CD4-positive, alpha-beta T cell treated with Interleukin-1 beta for 1 hour (primary cell): Measurements from ENCODE around the gene PLA2G15.

ENCODE experiments used
- DNase-seq, 2 donors: peaks; one replicate each; pipeline ENCODE4 v3.0.0-alpha.2; 2020 to 2022

The PLA2G15 gene

DNA sequence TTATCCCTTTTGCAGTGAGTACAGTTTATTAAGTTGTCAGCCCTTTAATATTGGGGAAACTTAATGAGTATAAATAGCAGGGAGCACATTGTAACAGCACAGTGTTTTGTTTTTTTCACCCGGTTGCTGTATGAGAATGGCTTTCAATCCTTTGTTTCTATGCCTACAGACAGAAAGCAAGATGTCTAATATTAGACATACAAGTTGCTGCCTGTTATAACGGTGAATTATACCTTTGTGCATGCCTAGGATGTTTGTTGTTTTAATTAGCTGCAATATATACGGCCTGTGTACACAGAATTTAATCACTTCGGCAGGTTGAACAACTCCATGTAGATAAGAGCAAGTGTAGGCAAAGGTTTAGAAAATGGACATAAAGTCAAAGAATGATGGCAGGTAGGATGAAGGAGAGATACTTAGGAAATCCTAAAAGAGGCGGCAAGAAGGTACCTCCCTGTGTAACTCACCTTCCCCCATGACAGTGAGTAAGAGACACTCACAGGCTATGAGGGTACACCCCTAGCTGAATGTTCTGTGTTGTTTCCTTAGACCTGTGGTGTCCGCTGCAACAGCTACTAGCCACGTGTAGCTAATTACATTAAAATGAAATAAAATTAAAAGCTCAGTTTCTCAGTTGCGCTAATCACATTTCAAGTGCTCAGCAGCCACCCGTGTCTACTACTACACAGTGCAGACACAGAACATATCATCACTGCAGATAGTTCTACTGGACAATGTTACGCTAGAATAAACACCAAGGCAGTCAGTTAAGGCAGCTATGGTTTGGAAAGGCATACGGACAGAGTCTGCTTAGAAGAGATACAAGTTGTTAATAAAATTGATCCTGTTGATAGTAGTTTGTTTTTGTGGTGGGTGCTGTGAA is 54.6 kb downstream of the PLA2G15 start:
- no peak for DNase-seq

- no peak for DNase-seq
Measured at GRCh38 chr16:68300734-68301459, 55.7 kb downstream of the PLA2G15 start.

- no peak for DNase-seq
Measured at GRCh38 chr16:68306633-68307032, 61.5 kb downstream of the PLA2G15 start.

GRCh38 chr16:68309799-68310198 is 64.6 kb downstream of the PLA2G15 start:
- DNase-seq: no peak

DNA sequence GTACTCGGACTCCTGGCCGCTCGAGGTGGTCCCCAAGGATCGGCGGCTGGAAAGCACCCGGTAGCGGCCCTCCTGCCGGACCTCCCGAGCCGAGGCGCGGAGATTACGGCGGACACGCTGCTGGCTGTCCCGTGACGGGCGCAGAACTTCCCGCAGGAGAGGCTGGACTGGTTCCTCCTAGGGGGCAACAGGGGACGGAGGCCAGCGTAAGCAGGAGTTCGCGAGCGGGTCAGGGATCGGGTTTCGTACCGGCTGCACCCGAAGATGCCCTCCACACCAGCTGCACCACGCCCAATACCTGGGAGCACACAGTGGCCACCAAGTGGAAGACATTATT is 65.2 kb downstream of the PLA2G15 start:
- no peak for DNase-seq
